Astrocyte (in vitro differentiated cells and primary cell): ENCODE results near the gene SPSB1.

Experiments
- EZH2 ChIP-seq: IDR thresholded peaks from 2 replicates; pipeline ENCODE4 v1.6.1; 2012; ENCODE audit warnings: mild to moderate bottlenecking, low read length, inconsistent platforms; ENCODE audit not compliant: insufficient read depth
- TF ChIP-seq, protein P1 (sequence below): IDR thresholded peaks from 2 replicates; pipeline ENCODE4 v1.5.1; 2011; ENCODE audit warnings: low read depth, mild to moderate bottlenecking, inconsistent platforms, low read length, moderate library complexity; ENCODE audit not compliant: insufficient read depth

- TF ChIP-seq, protein P1, sequence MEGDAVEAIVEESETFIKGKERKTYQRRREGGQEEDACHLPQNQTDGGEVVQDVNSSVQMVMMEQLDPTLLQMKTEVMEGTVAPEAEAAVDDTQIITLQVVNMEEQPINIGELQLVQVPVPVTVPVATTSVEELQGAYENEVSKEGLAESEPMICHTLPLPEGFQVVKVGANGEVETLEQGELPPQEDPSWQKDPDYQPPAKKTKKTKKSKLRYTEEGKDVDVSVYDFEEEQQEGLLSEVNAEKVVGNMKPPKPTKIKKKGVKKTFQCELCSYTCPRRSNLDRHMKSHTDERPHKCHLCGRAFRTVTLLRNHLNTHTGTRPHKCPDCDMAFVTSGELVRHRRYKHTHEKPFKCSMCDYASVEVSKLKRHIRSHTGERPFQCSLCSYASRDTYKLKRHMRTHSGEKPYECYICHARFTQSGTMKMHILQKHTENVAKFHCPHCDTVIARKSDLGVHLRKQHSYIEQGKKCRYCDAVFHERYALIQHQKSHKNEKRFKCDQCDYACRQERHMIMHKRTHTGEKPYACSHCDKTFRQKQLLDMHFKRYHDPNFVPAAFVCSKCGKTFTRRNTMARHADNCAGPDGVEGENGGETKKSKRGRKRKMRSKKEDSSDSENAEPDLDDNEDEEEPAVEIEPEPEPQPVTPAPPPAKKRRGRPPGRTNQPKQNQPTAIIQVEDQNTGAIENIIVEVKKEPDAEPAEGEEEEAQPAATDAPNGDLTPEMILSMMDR: no peak
- no peak for TF ChIP-seq EZH2
Observed at GRCh38 chr1:9296850-9297249, 4.2 kb downstream of the SPSB1 start.
